BLaER1 treated with 17β-estradiol and CSF1 and Interleukin-3, amounts not matched to agents 10 nM and 100 nM (cell line): ENCODE measurements around the gene C3orf22.

Source experiments
- H3K27ac ChIP-seq, 11 experiments: shearing (Covaris generic); formaldehyde crosslinking; 2 replicates each; pipeline ENCODE4 v1.8.1; 2022
- H3K27me3 ChIP-seq, 11 experiments: shearing (Covaris generic); formaldehyde crosslinking; 2 replicates each; pipeline ENCODE4 v1.8.1; 2022
- H3K36me3 ChIP-seq, 11 experiments: shearing (Covaris generic); formaldehyde crosslinking; 2 replicates each; pipeline ENCODE4 v1.8.1; 2022
- H3K4me1 ChIP-seq, 10 experiments: shearing (Covaris generic); formaldehyde crosslinking; 2 replicates each; pipeline ENCODE4 v1.8.1; 2022
- H3K4me2 ChIP-seq, 11 experiments: shearing (Covaris generic); formaldehyde crosslinking; 2 replicates each; pipeline ENCODE4 v1.8.1; 2022
- H3K4me3 ChIP-seq, 10 experiments: shearing (Covaris generic); formaldehyde crosslinking; 2 replicates each; pipeline ENCODE4 v1.8.1; 2022
- H3K9ac ChIP-seq, 11 experiments: shearing (Covaris generic); formaldehyde crosslinking; 2 replicates each; pipeline ENCODE4 v1.8.1; 2022
- H3K9me3 ChIP-seq, 11 experiments: shearing (Covaris generic); formaldehyde crosslinking; replicated peaks in 1 of 11; 2 replicates each; pipeline ENCODE4 v1.8.1; 2022
- H4K20me1 ChIP-seq, 11 experiments: shearing (Covaris generic); formaldehyde crosslinking; 2 replicates each; pipeline ENCODE4 v1.8.1; 2022
- Cebpa-rat ChIP-seq, 11 experiments: shearing (Covaris generic); IDR thresholded peaks; 2 replicates each; pipeline ENCODE4 v1.8.1; 2022

C3orf22 gene

GRCh38 chr3:126546549-126547239 lies 12.0 kb downstream of the C3orf22 start:
- H3K4me3 ChIP-seq: no peak overlapping the region
- peaks cover 0 to 12% (median 9%) of the 10 kb centered on the region in 11 experiments; a peak in 14 of 22 replicates for H3K9me3 ChIP-seq
- TF ChIP-seq Cebpa-rat (IDR thresholded peaks at IDR 0.05): no peak
- H3K4me2 ChIP-seq: peak overlapping the region in 2 of 11 experiments; percentile 58 to 78; a peak in 4 of 22 replicates
- no peaks in the 10 kb centered on the region for H3K36me3 ChIP-seq
- no peak overlapping the region for H3K9ac ChIP-seq
- H3K4me1 ChIP-seq: peaks cover 36 to 61% (median 55%) of the 10 kb centered on the region in 10 experiments
- H4K20me1 ChIP-seq: no peaks in the 10 kb centered on the region
- no peaks in the 10 kb centered on the region for H3K27me3 ChIP-seq
- no peak overlapping the region for H3K27ac ChIP-seq

- Histone ChIP-seq H3K36me3 (no peaks in the 10 kb centered on the region), H4K20me1 (no peaks in the 10 kb centered on the region), H3K9me3 (peaks cover 0 to 13% (median 11%) of the 10 kb centered on the region in 11 experiments; a peak in 14 of 22 replicates), H3K4me1 (peaks cover 37 to 68% (median 55%) of the 10 kb centered on the region in 10 experiments), H3K4me3 (no peak overlapping the region), H3K4me2 (no peak overlapping the region), H3K27ac (no peak overlapping the region), H3K9ac (no peak overlapping the region), H3K27me3 (no peaks in the 10 kb centered on the region)
- no peak for TF ChIP-seq Cebpa-rat (IDR thresholded peaks at IDR 0.05)
Observed at GRCh38 chr3:126546013-126546412, 12.7 kb downstream of the C3orf22 start.

GRCh38 chr3:126545544-126545943 lies 13.2 kb downstream of the C3orf22 start:
- H3K9me3 ChIP-seq: peaks cover 0 to 13% (median 11%) of the 10 kb centered on the region in 11 experiments; a peak in 14 of 22 replicates
- H3K4me3 ChIP-seq: no peak overlapping the region
- no peak for TF ChIP-seq Cebpa-rat (IDR thresholded peaks at IDR 0.05)
- no peaks in the 10 kb centered on the region for H3K27me3 ChIP-seq
- no peak overlapping the region; a peak in 1 of 22 replicates for H3K27ac ChIP-seq
- no peaks in the 10 kb centered on the region for H3K36me3 ChIP-seq
- peak overlapping the region in 1 of 11 experiments; percentile 45; a peak in 3 of 22 replicates for H3K4me2 ChIP-seq
- H4K20me1 ChIP-seq: no peaks in the 10 kb centered on the region
- no peak overlapping the region for H3K9ac ChIP-seq
- H3K4me1 ChIP-seq: peaks cover 40 to 73% (median 55%) of the 10 kb centered on the region in 10 experiments

- H3K27me3 ChIP-seq: no peaks in the 10 kb centered on the region
- peak overlapping the region; percentile 16 to 73 (median 42); a peak in 20 of 22 replicates for H3K4me2 ChIP-seq
- no peak overlapping the region for H3K4me3 ChIP-seq
- peaks cover 0 to 13% (median 11%) of the 10 kb centered on the region in 11 experiments; a peak in 14 of 22 replicates for H3K9me3 ChIP-seq
- H3K9ac ChIP-seq: peak overlapping the region in 3 of 11 experiments; percentile 11 to 26 (median 24); a peak in 5 of 22 replicates
- no peaks in the 10 kb centered on the region for H3K36me3 ChIP-seq
- peak overlapping the region in 1 of 11 experiments; percentile 7; a peak in 1 of 22 replicates for H3K27ac ChIP-seq
- TF ChIP-seq Cebpa-rat (IDR thresholded peaks at IDR 0.05): no peak
- H4K20me1 ChIP-seq: no peaks in the 10 kb centered on the region
- H3K4me1 ChIP-seq: peaks cover 40 to 76% (median 55%) of the 10 kb centered on the region in 10 experiments
Observed at GRCh38 chr3:126544596-126545281, 14.0 kb downstream of the C3orf22 start.

- Histone ChIP-seq H4K20me1 (no peaks in the 10 kb centered on the region), H3K4me2 (peak overlapping the region in 5 of 11 experiments; percentile 3 to 65 (median 39); a peak in 3 of 22 replicates), H3K4me3 (no peak overlapping the region), H3K27ac (no peak overlapping the region), H3K9ac (no peak overlapping the region), H3K4me1 (peaks cover 41 to 76% (median 52%) of the 10 kb centered on the region in 10 experiments), H3K9me3 (peaks cover 0 to 13% (median 11%) of the 10 kb centered on the region in 11 experiments; a peak in 14 of 22 replicates), H3K27me3 (no peaks in the 10 kb centered on the region), H3K36me3 (no peaks in the 10 kb centered on the region)
- TF ChIP-seq Cebpa-rat (IDR thresholded peaks at IDR 0.05): no peak
Observed at GRCh38 chr3:126543457-126544061, 15.2 kb downstream of the C3orf22 start.

GRCh38 chr3:126542340-126543241 lies 16.1 kb downstream of the C3orf22 start:
- TF ChIP-seq Cebpa-rat (IDR thresholded peaks at IDR 0.05): no peak
- Histone ChIP-seq H3K4me3 (no peak overlapping the region), H3K27ac (peak overlapping the region in 5 of 11 experiments; percentile 68 to 86 (median 85); a peak in 9 of 22 replicates), H3K4me1 (peaks cover 44 to 75% (median 59%) of the 10 kb centered on the region in 10 experiments), H3K4me2 (no peak overlapping the region; a peak in 1 of 22 replicates), H3K9ac (no peak overlapping the region), H4K20me1 (no peaks in the 10 kb centered on the region), H3K9me3 (peaks cover 0 to 13% (median 11%) of the 10 kb centered on the region in 11 experiments; a peak in 14 of 22 replicates), H3K36me3 (no peaks in the 10 kb centered on the region), H3K27me3 (no peaks in the 10 kb centered on the region)

- H3K9me3 ChIP-seq: peaks cover 0 to 13% (median 11%) of the 10 kb centered on the region in 11 experiments; a peak in 14 of 22 replicates
- TF ChIP-seq Cebpa-rat (IDR thresholded peaks at IDR 0.05): no peak
- peak overlapping the region; percentile 67 to 95 (median 80) for H3K4me2 ChIP-seq
- H3K9ac ChIP-seq: peak overlapping the region in 6 of 11 experiments; percentile 37 to 71 (median 65); a peak in 9 of 22 replicates
- peak overlapping the region; percentile 51 to 86 (median 74); a peak in 20 of 22 replicates for H3K27ac ChIP-seq
- no peaks in the 10 kb centered on the region for H4K20me1 ChIP-seq
- H3K4me1 ChIP-seq: peaks cover 51 to 75% (median 67%) of the 10 kb centered on the region in 10 experiments
- no peaks in the 10 kb centered on the region for H3K27me3 ChIP-seq
- H3K36me3 ChIP-seq: no peaks in the 10 kb centered on the region
- H3K4me3 ChIP-seq: no peak overlapping the region
Observed at GRCh38 chr3:126541628-126542339, 16.9 kb downstream of the C3orf22 start.
